IMR-90 (cell line): Measurements from ENCODE around the gene HS2ST1. TPM values are rescaled to one million over a fixed set of nuclear protein-coding genes. Genes with fewer than 3 reads are reported as not detected.

Source experiments
- ATAC-seq: fragments of 200-7000 bp; cut with Tn5 transposase; 2 replicates; pipeline ENCODE4 v1.9.1; 2020; ENCODE audit warnings: low read depth, mild to moderate bottlenecking, moderate library complexity
- BruUV-seq: library from RNA; stranded (reverse); fragments of 400-500 nt; replicated peaks from 2 replicates; lab custom pipeline; 2021; lab: Mats Ljungman, UMichigan
- CTCF ChIA-PET: fragments of 300-600 bp; formaldehyde crosslinking; extraction: SDS; loops from one replicate; lab custom pipeline; 2021; ENCODE audit warnings: antibody characterized with exemption; lab: Yijun Ruan, JAX
- POLR2A ChIA-PET: fragments of 300-600 bp; sonication (Branson Sonifier 250); formaldehyde crosslinking; loops from one replicate; lab custom pipeline; 2022; ENCODE audit warnings: antibody characterized with exemption; ENCODE audit not compliant: unreplicated experiment; lab: Charles Lee
- DNase-seq: peaks from one replicate; pipeline ENCODE4 v3.0.0; 2013
- H2AFZ ChIP-seq: replicated peaks from 2 replicates; pipeline ENCODE3; 2013; ENCODE audit warnings: low read length, mild to moderate bottlenecking; ENCODE audit not compliant: poor library complexity
- H2AK5ac ChIP-seq: 2 replicates; pipeline ENCODE4 v1.6.1; 2013; ENCODE audit warnings: low read depth, low read length, inconsistent platforms
- H2AK9ac ChIP-seq: replicated peaks from 2 replicates; pipeline ENCODE3; 2013; ENCODE audit warnings: mild to moderate bottlenecking, low read depth, low read length, moderate library complexity; ENCODE audit not compliant: poor library complexity
- H2BK120ac ChIP-seq: 2 replicates; pipeline ENCODE4 v1.6.1; 2013; ENCODE audit warnings: low read depth, low read length, inconsistent platforms
- H2BK15ac ChIP-seq: 3 replicates; pipeline ENCODE4 v1.6.1; 2013; ENCODE audit warnings: low read depth, low read length, inconsistent platforms
- H2BK20ac ChIP-seq: 2 replicates; pipeline ENCODE4 v1.6.1; 2013; ENCODE audit warnings: low read depth, mild to moderate bottlenecking, inconsistent platforms, low read length, moderate library complexity
- H2BK5ac ChIP-seq: 2 replicates; pipeline ENCODE4 v1.6.1; 2013; ENCODE audit warnings: mild to moderate bottlenecking, low read depth, low read length, inconsistent platforms; ENCODE audit not compliant: poor library complexity, severe bottlenecking
- H3K14ac ChIP-seq: replicated peaks from 2 replicates; pipeline ENCODE4 v1.6.1; 2013; ENCODE audit warnings: low read depth, low read length, inconsistent platforms
- H3K18ac ChIP-seq: 2 replicates; pipeline ENCODE4 v1.6.1; 2013; ENCODE audit warnings: low read depth, low read length, control low read depth
- H3K23ac ChIP-seq: 2 replicates; pipeline ENCODE4 v1.6.1; 2013; ENCODE audit warnings: low read depth, low read length, inconsistent platforms
- H3K27ac ChIP-seq: 2 replicates; pipeline ENCODE4 v1.5.1; 2013; ENCODE audit warnings: mild to moderate bottlenecking, control low read depth, low read length; ENCODE audit not compliant: insufficient read depth
- H3K27me3 ChIP-seq: 2 replicates; pipeline ENCODE4 v1.6.1; 2013; ENCODE audit warnings: low read length; ENCODE audit not compliant: control insufficient read depth, insufficient read depth
- H3K36me3 ChIP-seq: 2 replicates; pipeline ENCODE4 v1.6.1; 2013; ENCODE audit warnings: low read length, mixed read lengths; ENCODE audit not compliant: control insufficient read depth, insufficient read depth
- H3K4ac ChIP-seq: 2 replicates; pipeline ENCODE4 v1.6.1; 2013; ENCODE audit warnings: low read depth, low read length, inconsistent platforms
- H3K4me1 ChIP-seq: 2 replicates; pipeline ENCODE4 v1.6.1; 2013; ENCODE audit warnings: low read length, mixed read lengths; ENCODE audit not compliant: control insufficient read depth, insufficient read depth
- H3K4me2 ChIP-seq: 2 replicates; pipeline ENCODE4 v1.6.1; 2013; ENCODE audit warnings: low read depth, mild to moderate bottlenecking, control low read depth, low read length, moderate library complexity
- H3K4me3 ChIP-seq: 2 replicates; pipeline ENCODE4 v1.5.1; 2013; ENCODE audit warnings: low read depth, mild to moderate bottlenecking, control low read depth, low read length, moderate library complexity; ENCODE audit not compliant: insufficient read depth
- H3K56ac ChIP-seq: 2 replicates; pipeline ENCODE4 v1.6.1; 2013; ENCODE audit warnings: low read length, inconsistent platforms; ENCODE audit not compliant: insufficient read depth; ENCODE audit errors: extremely low read depth
- H3K79me1 ChIP-seq, 2 experiments: 2 replicates each; pipeline ENCODE4 v1.6.1; 2013; ENCODE audit warnings: low read length in 2 of 2, inconsistent platforms in 1 of 2, low read depth in 1 of 2
- H3K9ac ChIP-seq: 2 replicates; pipeline ENCODE4 v1.6.1; 2013; ENCODE audit warnings: low read depth, low read length, control low read depth
- H3K9me1 ChIP-seq: 2 replicates; pipeline ENCODE4 v1.6.1; 2013; ENCODE audit warnings: low read length, inconsistent platforms; ENCODE audit not compliant: insufficient read depth
- H3K9me3 ChIP-seq: 2 replicates; pipeline ENCODE4 v1.6.1; 2013; ENCODE audit warnings: low read length; ENCODE audit not compliant: control insufficient read depth, insufficient read depth
- H4K20me1 ChIP-seq: 2 replicates; pipeline ENCODE4 v1.6.1; 2013; ENCODE audit warnings: low read length, inconsistent platforms; ENCODE audit not compliant: insufficient read depth
- H4K5ac ChIP-seq: 2 replicates; pipeline ENCODE4 v1.6.1; 2013; ENCODE audit warnings: mild to moderate bottlenecking, low read depth, low read length, control low read depth
- H4K8ac ChIP-seq, 2 experiments: 2 replicates each; pipeline ENCODE4 v1.6.1; 2013; ENCODE audit warnings: low read depth in 2 of 2, low read length in 2 of 2, control low read depth in 1 of 2, inconsistent platforms in 1 of 2
- H4K91ac ChIP-seq: 2 replicates; pipeline ENCODE4 v1.6.1; 2013; ENCODE audit warnings: low read depth, low read length, inconsistent platforms; ENCODE audit not compliant: insufficient read depth
- BHLHE40 ChIP-seq: fragments of 150-350 bp; IDR thresholded peaks from 2 replicates; pipeline ENCODE4 v1.6.1; 2016; ENCODE audit warnings: mild to moderate bottlenecking, low read depth, low read length
- CHD1 ChIP-seq: IDR thresholded peaks from 2 replicates; pipeline ENCODE4 v1.6.1; 2012; ENCODE audit warnings: low read depth, low read length, improper control_type of control experiment
- FOS ChIP-seq: fragments of 150-350 bp; IDR thresholded peaks from 2 replicates; pipeline ENCODE4 v1.6.1; 2016; ENCODE audit warnings: low read depth, low read length
- MAFK ChIP-seq: IDR thresholded peaks from 2 replicates; pipeline ENCODE4 v1.6.1; 2012; ENCODE audit warnings: low read depth, low read length, improper control_type of control experiment
- MAZ ChIP-seq: IDR thresholded peaks from 2 replicates; pipeline ENCODE4 v1.6.1; 2012; ENCODE audit warnings: low read depth, mild to moderate bottlenecking, low read length, improper control_type of control experiment, moderate library complexity, borderline replicate concordance
- MXI1 ChIP-seq: IDR thresholded peaks from 2 replicates; pipeline ENCODE4 v1.6.1; 2012; ENCODE audit warnings: low read depth, mild to moderate bottlenecking, low read length, moderate library complexity, borderline replicate concordance
- NFE2L2 ChIP-seq: fragments of 150-350 bp; IDR thresholded peaks from 2 replicates; pipeline ENCODE4 v1.6.1; 2016; ENCODE audit warnings: low read depth, mild to moderate bottlenecking, low read length
- POLR2A ChIP-seq: IDR thresholded peaks from 2 replicates; pipeline ENCODE4 v1.6.1; 2012; ENCODE audit warnings: mild to moderate bottlenecking, low read depth, low read length
- RAD21 ChIP-seq: IDR thresholded peaks from 2 replicates; pipeline ENCODE4 v1.6.1; 2012; ENCODE audit warnings: low read length, improper control_type of control experiment
- RCOR1 ChIP-seq: IDR thresholded peaks from 2 replicates; pipeline ENCODE4 v1.6.1; 2012; ENCODE audit warnings: mild to moderate bottlenecking, low read length, improper control_type of control experiment; ENCODE audit not compliant: insufficient replicate concordance
- RFX5 ChIP-seq: IDR thresholded peaks from 2 replicates; pipeline ENCODE4 v1.8.0; 2012; ENCODE audit warnings: low read depth, mild to moderate bottlenecking, low read length, moderate library complexity
- SMC3 ChIP-seq: fragments of 150-350 bp; IDR thresholded peaks from 2 replicates; pipeline ENCODE4 v1.6.1; 2016; ENCODE audit warnings: low read depth, mild to moderate bottlenecking, antibody characterized with exemption, low read length, moderate library complexity
- WGBS, 2 experiments: methylation state at CpG; one replicate each; pipeline versions ENCODE4 v1.1.5 to v1.1.7; 2013; ENCODE audit warnings: missing lambda C conversion rate in 2 of 2; ENCODE audit not compliant: insufficient read length in 1 of 2; ENCODE audit errors: extremely low coverage in 2 of 2; 5-methylcytosine and 5-hydroxymethylcytosine counted together
- dilution Hi-C: fragments of 300-500 bp; cut with HindIII; formaldehyde crosslinking; loops from one replicate; pipeline ENCODE4 v1.14.3; 2018; ENCODE audit warnings: low sequenced_read_pairs; ENCODE audit not compliant: unreplicated experiment
- in situ Hi-C: fragments of 300-500 bp; cut with MboI; formaldehyde crosslinking; loops from 3 replicates; pipeline ENCODE4 v1.14.3; 2019; ENCODE audit warnings: low sequenced_read_pairs, inconsistent platforms, mixed read lengths
- intact Hi-C: fragments of 100-400 bp; cut with micrococcal nuclease; formaldehyde crosslinking; loops from 2 replicates; pipeline ENCODE4 v1.10.0; 2022
- polyA plus RNA-seq, 3 experiments: library from polyadenylated mRNA; depleted of rRNA; stranded (reverse); fragments of >200 nt; gene quantifications; 2 replicates each; pipeline ENCODE4 v1.2.3, GENCODE V29; 2012; ENCODE audit warnings: low replicate concordance in 1 of 3
- total RNA-seq: library from RNA; depleted of rRNA; stranded (reverse); fragments of >200 nt; gene quantifications from 2 replicates; pipeline ENCODE4 v1.2.3, GENCODE V29; 2012
- TF ChIP-seq, protein P1 (sequence below): fragments of 150-350 bp; IDR thresholded peaks from 2 replicates; pipeline ENCODE4 v1.6.1; 2016; ENCODE audit warnings: low read depth, mild to moderate bottlenecking, low read length, moderate library complexity, borderline replicate concordance

Gene HS2ST1
- total and polyA plus RNA-seq, 2 of the 4 experiments (the other 2 are of a cell fraction): 7.8 to 13.1 TPM

- no peak overlapping the region for H4K91ac ChIP-seq
- dilution Hi-C loops (no loop called here), intact Hi-C loops (no loop called here), in situ Hi-C loops (no loop called here)
- no peak overlapping the region for H2AFZ ChIP-seq
- H3K79me1 ChIP-seq: no peaks in the 10 kb centered on the region
- ChIA-PET POLR2A (no interaction called here), CTCF (no interaction called here)
- no peak overlapping the region for H2BK20ac ChIP-seq
- H3K9me3 ChIP-seq: no peaks in the 10 kb centered on the region
- no peak overlapping the region for H3K56ac ChIP-seq
- WGBS, 2 experiments: no CpG with 5 or more reads among the region's 2 CpGs
- BruUV-seq: no TSS peak
- no peak overlapping the region for H4K8ac ChIP-seq
- no peak overlapping the region for H3K9ac ChIP-seq
- no peak overlapping the region for H3K4me3 ChIP-seq
- ATAC-seq (no peak), DNase-seq (no peak)
- no peaks in the 10 kb centered on the region for H4K20me1 ChIP-seq
- no peaks in the 10 kb centered on the region; the same call in 1 of the 2 replicates for H3K9me1 ChIP-seq
- no peaks in the 10 kb centered on the region for H3K27me3 ChIP-seq
- H3K14ac ChIP-seq: no peak overlapping the region
- H2AK5ac ChIP-seq: no peak overlapping the region
- TF ChIP-seq CHD1 (no peak), BHLHE40 (no peak), MAFK (no peak), NFE2L2 (no peak), RCOR1 (no peak), MAZ (no peak), RAD21 (no peak), MXI1 (no peak), FOS (no peak), POLR2A (no peak), RFX5 (no peak), SMC3 (no peak)
- TF ChIP-seq, protein P1, sequence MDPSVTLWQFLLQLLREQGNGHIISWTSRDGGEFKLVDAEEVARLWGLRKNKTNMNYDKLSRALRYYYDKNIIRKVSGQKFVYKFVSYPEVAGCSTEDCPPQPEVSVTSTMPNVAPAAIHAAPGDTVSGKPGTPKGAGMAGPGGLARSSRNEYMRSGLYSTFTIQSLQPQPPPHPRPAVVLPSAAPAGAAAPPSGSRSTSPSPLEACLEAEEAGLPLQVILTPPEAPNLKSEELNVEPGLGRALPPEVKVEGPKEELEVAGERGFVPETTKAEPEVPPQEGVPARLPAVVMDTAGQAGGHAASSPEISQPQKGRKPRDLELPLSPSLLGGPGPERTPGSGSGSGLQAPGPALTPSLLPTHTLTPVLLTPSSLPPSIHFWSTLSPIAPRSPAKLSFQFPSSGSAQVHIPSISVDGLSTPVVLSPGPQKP: no peak
- H3K4me2 ChIP-seq: no peak overlapping the region
- H2BK5ac ChIP-seq: no peak overlapping the region
- no peak overlapping the region for H2BK15ac ChIP-seq
- H3K27ac ChIP-seq: no peak overlapping the region
- no peak overlapping the region for H3K4ac ChIP-seq
- no peak overlapping the region for H2BK120ac ChIP-seq
- H3K36me3 ChIP-seq: no peaks in the 10 kb centered on the region
- no peak overlapping the region for H3K23ac ChIP-seq
- H3K4me1 ChIP-seq: peaks cover 1% of the 10 kb centered on the region; the same call in 1 of the 2 replicates
- no peak overlapping the region for H4K5ac ChIP-seq
- no peak overlapping the region for H3K18ac ChIP-seq
- no peak overlapping the region for H2AK9ac ChIP-seq
Observed at GRCh38 chr1:87106867-87107266, 192.4 kb downstream of the HS2ST1 start.
